Adrenal gland (tissue), 12 donors: ENCODE measurements around the gene CACYBP. TPM values are rescaled to one million over a fixed set of nuclear protein-coding genes. Genes with fewer than 3 reads are reported as not detected.
"Not testable (repeated sequence)": the region's sequence is repeated elsewhere in the genome, so short reads cannot be mapped to it uniquely, and the experiment has no call there.

Experiments used
- DNase-seq, 7 donors: peaks; one replicate each; pipeline ENCODE4 v3.0.0-alpha.2; 2019 to 2020
- H3K27ac ChIP-seq, 5 donors: fragments of 200-600 bp; sonication (generic) in 4 of 5; 1 replicate in 3 of 5; 2 replicates in 2 of 5; pipeline versions ENCODE4 v1.5.1 to v1.8.0; 2016 to 2020; ENCODE audit warnings: mild to moderate bottlenecking in 1 of 5
- H3K27me3 ChIP-seq: fragments of 200-600 bp; 2 replicates; pipeline ENCODE4 v1.8.0; 2021
- H3K36me3 ChIP-seq, 2 donors: fragments of 200-600 bp; replicated peaks in 1 of 2; 1 replicate in 1 of 2; 2 replicates in 1 of 2; pipeline versions ENCODE4 v1.5.1 to v1.8.0; 2018 to 2022
- H3K4me1 ChIP-seq, 2 donors: fragments of 200-600 bp; replicated peaks in 1 of 2; 1 replicate in 1 of 2; 2 replicates in 1 of 2; pipeline versions ENCODE4 v1.5.1 to v1.8.0; 2018 to 2021
- H3K4me3 ChIP-seq, 4 donors: fragments of 200-600 bp; sonication (generic) in 3 of 4; one replicate each; pipeline ENCODE4 v1.5.1; 2016 to 2018
- H3K9me3 ChIP-seq, 3 donors: fragments of 200-600 bp; sonication (generic) in 1 of 3; replicated peaks in 1 of 3; 1 replicate in 2 of 3; 2 replicates in 1 of 3; pipeline versions ENCODE4 v1.5.1 to v1.8.0; 2016 to 2021
- POLR2A ChIP-seq, 2 donors: fragments of 450-650 bp; IDR thresholded peaks; one replicate each; pipeline ENCODE4 v1.6.1; 2017; ENCODE audit warnings: antibody characterized with exemption in 2 of 2, mild to moderate bottlenecking in 2 of 2, moderate library complexity in 1 of 2
- WGBS, 4 donors: extraction: QIAGEN DNeasy Blood & Tissue Kit in 2 of 4; methylation state at CpG; one replicate each; pipeline versions ENCODE4 v1.1.5 to v1.1.7; 2013 to 2017; 5-methylcytosine and 5-hydroxymethylcytosine counted together
- intact Hi-C, 2 donors: fragments of 100-400 bp; cut with DNase I; formaldehyde crosslinking; loops; one replicate each; pipeline versions ENCODE4 v1.14.1 to v1.15.0; 2022 to 2023
- polyA plus RNA-seq, 3 donors: library from polyadenylated mRNA; stranded (reverse); fragments of 200-250 nt in 2 of 3; fragments of 350-450 nt in 1 of 3; fragmentation: Illumina TruSeq in 1 of 3; extraction: RNeasy Lipid Tissue Mini Kit (QIAGEN cat#74804) in 1 of 3; gene quantifications; one replicate each; pipeline ENCODE4 v1.2.3, GENCODE V29; 2013 to 2014
- total RNA-seq, 9 donors: library from RNA; depleted of rRNA in 4 of 9; stranded (reverse); fragments of >200 nt in 4 of 9; fragments of 120-200 nt in 1 of 9; fragmentation: NEBNext Ultra II Directional in 1 of 9; extraction: Animal tissue kit (Norgen Biotek cat#: 25700) in 1 of 9; gene quantifications; one replicate each; pipeline versions ENCODE4 v1.1.0 to v1.2.4, GENCODE V29; 2013 to 2023
- TF ChIP-seq, protein P1 (sequence below), 6 experiments: fragments of 450-650 bp in 4 of 6; fragments of 200-600 bp in 2 of 6; sonication (generic) in 1 of 6; IDR thresholded peaks; 1 replicate in 5 of 6; 2 replicates in 1 of 6; pipeline versions ENCODE4 v1.5.1 to v1.8.0; 2016 to 2021; ENCODE audit warnings: antibody characterized with exemption in 6 of 6, mild to moderate bottlenecking in 2 of 6, moderate library complexity in 1 of 6
- donor health status: healthy with polysubstance abuse.
- donor health status: Bipolar disorder and iron deficiency.
- donor health status: DM: yes; HTN: yes; CAD: no.
- donor health status: DM: no; HTN: no; CAD: no.
- donor health status: DM: no; HTN: no; CAD: no.
- donor health status: DM: yes; HTN: yes; CAD: no.

The CACYBP gene
- total and polyA plus RNA-seq, 12 donors, result 18.7 to 244 (median 60.0) TPM

DNA sequence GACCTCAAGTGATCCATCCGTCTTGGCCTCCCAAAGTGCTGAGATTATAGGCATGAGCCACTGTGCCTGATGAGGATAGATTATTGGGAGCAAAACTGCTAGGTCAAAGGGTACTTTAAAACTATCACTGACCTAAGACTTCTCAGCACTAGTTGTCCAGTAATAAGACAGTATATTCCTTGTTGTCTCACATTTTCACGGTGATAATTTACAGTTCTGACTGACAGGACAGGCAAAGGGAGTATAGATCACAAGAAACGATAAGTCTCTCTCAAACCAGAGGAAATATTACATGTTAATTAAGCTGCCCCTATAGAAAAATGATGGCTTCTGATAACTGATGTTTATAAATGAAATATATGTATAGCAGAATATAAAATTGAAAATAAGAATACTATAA, 19.8 kb downstream of the CACYBP start:
- no peaks in the 10 kb centered on the region for H3K27me3 ChIP-seq
- no peaks in the 10 kb centered on the region for H3K9me3 ChIP-seq
- 81 to 87% (median 86%) methylated on average over 3 of the region's 3 CpGs for WGBS, 4 donors
- intact Hi-C loops, result no loop called here
- DNase-seq, result no peak
- H3K4me1 ChIP-seq, result peaks cover 7 to 23% of the 10 kb centered on the region in 2 donors
- peaks cover 0 to 27% of the 10 kb centered on the region in 2 donors for H3K36me3 ChIP-seq
- TF ChIP-seq, protein P1, sequence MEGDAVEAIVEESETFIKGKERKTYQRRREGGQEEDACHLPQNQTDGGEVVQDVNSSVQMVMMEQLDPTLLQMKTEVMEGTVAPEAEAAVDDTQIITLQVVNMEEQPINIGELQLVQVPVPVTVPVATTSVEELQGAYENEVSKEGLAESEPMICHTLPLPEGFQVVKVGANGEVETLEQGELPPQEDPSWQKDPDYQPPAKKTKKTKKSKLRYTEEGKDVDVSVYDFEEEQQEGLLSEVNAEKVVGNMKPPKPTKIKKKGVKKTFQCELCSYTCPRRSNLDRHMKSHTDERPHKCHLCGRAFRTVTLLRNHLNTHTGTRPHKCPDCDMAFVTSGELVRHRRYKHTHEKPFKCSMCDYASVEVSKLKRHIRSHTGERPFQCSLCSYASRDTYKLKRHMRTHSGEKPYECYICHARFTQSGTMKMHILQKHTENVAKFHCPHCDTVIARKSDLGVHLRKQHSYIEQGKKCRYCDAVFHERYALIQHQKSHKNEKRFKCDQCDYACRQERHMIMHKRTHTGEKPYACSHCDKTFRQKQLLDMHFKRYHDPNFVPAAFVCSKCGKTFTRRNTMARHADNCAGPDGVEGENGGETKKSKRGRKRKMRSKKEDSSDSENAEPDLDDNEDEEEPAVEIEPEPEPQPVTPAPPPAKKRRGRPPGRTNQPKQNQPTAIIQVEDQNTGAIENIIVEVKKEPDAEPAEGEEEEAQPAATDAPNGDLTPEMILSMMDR (IDR thresholded peaks at IDR 0.05), result no peak
- H3K27ac ChIP-seq, result no peak overlapping the region
- no peak overlapping the region for H3K4me3 ChIP-seq

DNA sequence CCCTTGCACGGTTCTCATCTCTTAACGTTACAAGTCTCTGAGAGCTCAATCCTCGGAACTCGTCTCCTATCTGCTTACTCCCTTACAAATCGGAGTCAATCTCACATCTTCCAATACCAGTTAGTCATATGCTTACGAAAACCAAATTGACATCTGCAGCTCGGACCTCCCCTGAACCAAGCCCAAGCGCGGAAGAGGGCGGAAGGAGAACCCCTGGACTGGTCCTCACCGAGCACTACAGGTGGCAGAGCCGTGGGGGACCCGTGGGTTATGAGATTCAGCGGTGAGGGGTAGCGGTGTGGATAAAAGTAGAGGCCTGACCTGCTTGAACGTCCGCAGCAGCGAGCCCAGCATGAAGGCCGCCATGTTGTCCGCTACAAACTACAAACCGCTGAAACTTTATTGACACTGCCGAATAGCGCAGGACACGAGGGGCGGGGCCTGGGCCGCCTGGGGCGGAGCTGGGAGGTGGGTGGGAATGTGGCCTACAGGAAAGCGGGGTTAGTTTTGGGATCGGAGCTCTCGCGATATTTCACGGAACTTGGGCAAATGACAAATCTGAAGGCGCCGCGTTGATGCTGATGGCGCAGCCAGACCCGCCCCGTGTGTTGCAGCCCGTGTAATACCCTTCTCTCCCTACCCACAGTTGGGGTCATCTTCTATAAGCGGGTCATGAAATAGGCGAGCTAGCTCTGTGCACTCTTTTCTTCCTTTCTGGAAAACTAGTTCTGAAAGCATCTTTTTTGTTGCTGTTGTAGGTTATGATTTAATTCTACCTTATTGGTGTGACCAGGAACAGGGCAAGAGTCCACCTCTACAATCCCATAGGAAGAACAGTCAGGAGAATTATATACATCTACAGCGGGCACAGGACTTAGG, 23.5 kb downstream of the CACYBP start, which contains the start of gene MRPS14:
Gene MRPS14 (minus strand): TSS at position 383 of the 879 bp plus-strand sequence. CDS start 17 bp downstream, at position 366.
- H3K27me3 ChIP-seq, result no peaks in the 10 kb centered on the region
- H3K36me3 ChIP-seq, result peaks cover 0 to 1% of the 10 kb centered on the region in 2 donors
- no peaks in the 10 kb centered on the region for H3K9me3 ChIP-seq
- H3K4me3 ChIP-seq, result peak within 1 kb of the TSS; percentile 76 to 92 (median 82)
- TF ChIP-seq, protein P1 (IDR thresholded peaks at IDR 0.05), result no peak
- peak; percentile 29 to 89 for TF ChIP-seq POLR2A (IDR thresholded peaks at IDR 0.05)
- peak; percentile 98 to 99 (median 98) for DNase-seq
- WGBS, 4 donors, result 3 to 4% (median 3%) methylated on average over 32 to 42 of the region's 42 CpGs
- H3K4me1 ChIP-seq, result peaks cover 7 to 16% of the 10 kb centered on the region in 2 donors
- H3K27ac ChIP-seq, result peak within 1 kb of the TSS; percentile 71 to 89 (median 84)
- intact Hi-C loops, result no loop called here

DNA sequence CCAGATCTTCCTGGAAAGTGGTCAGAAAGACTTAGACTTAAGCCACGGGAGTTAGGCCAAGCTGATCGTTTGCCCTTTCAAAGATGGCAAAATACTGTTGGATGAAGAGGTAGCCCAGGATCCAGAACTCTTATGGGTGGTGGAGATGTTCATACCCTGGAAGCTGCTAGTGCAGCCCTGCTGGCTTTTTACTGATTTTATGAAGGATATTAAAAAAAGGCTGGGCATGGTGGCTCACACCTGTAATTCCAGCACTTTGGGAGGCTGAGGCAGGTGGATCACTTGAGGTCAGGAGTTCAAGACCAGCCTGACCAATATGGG, 24.1 kb downstream of the CACYBP start:
- H3K27me3 ChIP-seq, H3K36me3 ChIP-seq, intact Hi-C loops, H3K9me3 ChIP-seq, DNase-seq: not testable (repeated sequence)
- WGBS, 4 donors, result 90 to 97% (median 94%) methylated on average over 2 of the region's 2 CpGs
- Histone ChIP-seq H3K27ac (peak overlapping the region in 4 of 5 donors; percentile 47 to 89 (median 72)), H3K4me1 (peaks cover 7 to 16% of the 10 kb centered on the region in 2 donors), H3K4me3 (peak overlapping the region in 3 of 4 donors; percentile 76 to 92 (median 83))

DNA sequence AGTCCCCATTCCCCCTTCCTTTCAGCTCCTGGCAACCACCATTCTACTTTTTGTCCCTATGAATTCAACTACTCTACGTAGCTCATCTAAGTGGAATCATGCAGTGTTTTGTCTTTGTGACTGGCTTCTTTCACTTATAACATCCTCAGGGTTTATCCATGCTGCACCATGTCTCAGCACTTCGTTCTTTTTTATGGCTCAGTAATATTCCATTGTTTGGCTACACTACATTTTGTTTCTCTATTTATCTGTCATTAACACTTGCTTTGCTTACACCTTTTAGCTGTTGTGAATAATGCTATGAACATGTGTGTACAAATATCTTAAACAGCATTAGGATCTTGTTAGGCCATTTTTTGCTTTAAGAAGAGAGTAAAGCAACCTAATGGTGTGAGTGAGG, 25.0 kb downstream of the CACYBP start:
- TF ChIP-seq, protein P1 (IDR thresholded peaks at IDR 0.05), result no peak
- no peak for TF ChIP-seq POLR2A (IDR thresholded peaks at IDR 0.05)
- no peak overlapping the region for H3K27ac ChIP-seq
- H3K4me3 ChIP-seq, result no peak overlapping the region
- H3K36me3 ChIP-seq, result no peaks in the 10 kb centered on the region
- DNase-seq, result no peak
- H3K27me3 ChIP-seq, result no peaks in the 10 kb centered on the region
- H3K4me1 ChIP-seq, result peaks cover 7 to 12% of the 10 kb centered on the region in 2 donors
- no peaks in the 10 kb centered on the region for H3K9me3 ChIP-seq
- 91 to 98% (median 96%) methylated on average over 2 of the region's 2 CpGs for WGBS, 4 donors
- intact Hi-C loops, result loop anchor here in 1 of 2 donors (5.0 kb wide), 1 partner anchor 293 kb away; no protein-coding TSS in a partner anchor
